ACC112 (cell line): ENCODE measurements around the gene MSMP.

Experiments
- H2AFZ ChIP-seq: fragments of 200-600 bp; sonication (generic); one replicate; pipeline ENCODE4 v1.6.0; 2017; ENCODE audit warnings: antibody characterized with exemption, low read length; ENCODE audit not compliant: unreplicated experiment
- H3K27ac ChIP-seq: fragments of 200-600 bp; sonication (generic); 2 replicates; pipeline ENCODE4 v1.5.1; 2014; ENCODE audit warnings: low read depth, mild to moderate bottlenecking, antibody characterized with exemption, low read length, moderate library complexity
- H3K27me3 ChIP-seq: fragments of 200-600 bp; sonication (generic); 2 replicates; pipeline ENCODE4 v1.6.1; 2014; ENCODE audit warnings: mild to moderate bottlenecking, antibody characterized with exemption, low read length, moderate library complexity, mixed read lengths; ENCODE audit not compliant: insufficient read depth
- H3K36me3 ChIP-seq: fragments of 200-600 bp; sonication (generic); 2 replicates; pipeline ENCODE4 v1.6.1; 2016; ENCODE audit warnings: mild to moderate bottlenecking, antibody characterized with exemption, low read length, moderate library complexity, mixed read lengths; ENCODE audit not compliant: insufficient read depth
- H3K4me1 ChIP-seq: fragments of 200-600 bp; sonication (generic); one replicate; pipeline ENCODE4 v1.6.1; 2016; ENCODE audit warnings: low read length, mixed read lengths; ENCODE audit not compliant: insufficient read depth, unreplicated experiment, control insufficient read depth
- H3K4me3 ChIP-seq: fragments of 200-600 bp; sonication (generic); 2 replicates; pipeline ENCODE4 v1.5.1; 2014; ENCODE audit warnings: mild to moderate bottlenecking, low read depth, low read length
- H3K79me2 ChIP-seq: fragments of 200-600 bp; sonication (generic); one replicate; pipeline ENCODE4 v1.6.0; 2016; ENCODE audit warnings: low read length; ENCODE audit not compliant: control insufficient read depth, unreplicated experiment, insufficient read depth

Gene MSMP

GRCh38 chr9:35771534-35771933 lies 17.5 kb upstream of the MSMP start:
- no peaks in the 10 kb centered on the region for H3K27me3 ChIP-seq
- no peaks in the 10 kb centered on the region for H3K36me3 ChIP-seq
- H3K27ac ChIP-seq = 0 out of 2 replicates have a peak overlapping the region, but pooled peaks have one; percentile 6
- no peak overlapping the region for H3K4me3 ChIP-seq
- no peak overlapping the region for H2AFZ ChIP-seq
- peaks cover 20% of the 10 kb centered on the region for H3K4me1 ChIP-seq
- no peaks in the 10 kb centered on the region for H3K79me2 ChIP-seq

- H3K4me1 ChIP-seq = peaks cover 20% of the 10 kb centered on the region
- no peaks in the 10 kb centered on the region for H3K27me3 ChIP-seq
- no peak overlapping the region for H3K4me3 ChIP-seq
- no peak overlapping the region for H2AFZ ChIP-seq
- no peaks in the 10 kb centered on the region for H3K79me2 ChIP-seq
- H3K36me3 ChIP-seq = no peaks in the 10 kb centered on the region
- H3K27ac ChIP-seq = 0 out of 2 replicates have a peak overlapping the region, but pooled peaks have one; percentile 6
Measured at GRCh38 chr9:35771075-35771433, 17.0 kb upstream of the MSMP start.

GRCh38 chr9:35769763-35770162 lies 15.7 kb upstream of the MSMP start:
- no peak overlapping the region for H2AFZ ChIP-seq
- no peak overlapping the region for H3K27ac ChIP-seq
- H3K4me1 ChIP-seq = peaks cover 20% of the 10 kb centered on the region
- no peaks in the 10 kb centered on the region for H3K36me3 ChIP-seq
- H3K4me3 ChIP-seq = no peak overlapping the region
- H3K79me2 ChIP-seq = no peaks in the 10 kb centered on the region
- H3K27me3 ChIP-seq = no peaks in the 10 kb centered on the region

- Histone ChIP-seq H3K27me3 (no peaks in the 10 kb centered on the region), H3K4me3 (no peak overlapping the region), H3K27ac (no peak overlapping the region), H3K36me3 (no peaks in the 10 kb centered on the region), H2AFZ (no peak overlapping the region), H3K79me2 (no peaks in the 10 kb centered on the region), H3K4me1 (peaks cover 20% of the 10 kb centered on the region)
Measured at GRCh38 chr9:35767458-35767857, 13.4 kb upstream of the MSMP start.

GRCh38 chr9:35766997-35767396 lies 12.9 kb upstream of the MSMP start:
- Histone ChIP-seq H3K27me3 (no peaks in the 10 kb centered on the region), H3K79me2 (no peaks in the 10 kb centered on the region), H2AFZ (no peak overlapping the region), H3K4me3 (no peak overlapping the region), H3K27ac (no peak overlapping the region), H3K36me3 (no peaks in the 10 kb centered on the region), H3K4me1 (peaks cover 17% of the 10 kb centered on the region)

- no peak overlapping the region for H3K27ac ChIP-seq
- no peaks in the 10 kb centered on the region for H3K79me2 ChIP-seq
- H3K4me3 ChIP-seq = no peak overlapping the region
- H3K4me1 ChIP-seq = peaks cover 13% of the 10 kb centered on the region
- H3K27me3 ChIP-seq = no peaks in the 10 kb centered on the region
- H3K36me3 ChIP-seq = no peaks in the 10 kb centered on the region
- H2AFZ ChIP-seq = no peak overlapping the region
Measured at GRCh38 chr9:35763803-35764202, 9.7 kb upstream of the MSMP start.

GRCh38 chr9:35763181-35763580 lies 9.1 kb upstream of the MSMP start:
- H3K4me1 ChIP-seq = peaks cover 16% of the 10 kb centered on the region
- no peaks in the 10 kb centered on the region for H3K27me3 ChIP-seq
- no peaks in the 10 kb centered on the region for H3K79me2 ChIP-seq

GRCh38 chr9:35760651-35761050 lies 6.6 kb upstream of the MSMP start:
- Histone ChIP-seq H3K27ac (peak overlapping the region; percentile 23), H3K36me3 (no peaks in the 10 kb centered on the region), H3K4me3 (no peak overlapping the region), H3K27me3 (no peaks in the 10 kb centered on the region), H3K79me2 (no peaks in the 10 kb centered on the region), H2AFZ (no peak overlapping the region), H3K4me1 (peaks cover 24% of the 10 kb centered on the region)

More at GRCh38 chr9:35763181-35763580, 9.1 kb upstream of the MSMP start:
- Histone ChIP-seq H3K27ac (no peak overlapping the region), H3K4me3 (no peak overlapping the region), H2AFZ (no peak overlapping the region), H3K36me3 (no peaks in the 10 kb centered on the region)

GRCh38 chr9:35759795-35760194 lies 5.7 kb upstream of the MSMP start:
- Histone ChIP-seq H3K27me3 (no peaks in the 10 kb centered on the region), H2AFZ (no peak overlapping the region), H3K36me3 (0 out of 2 replicates have a peak, but pooled peaks cover 3% of the 10 kb centered on the region), H3K27ac (no peak overlapping the region), H3K79me2 (no peaks in the 10 kb centered on the region), H3K4me3 (no peak overlapping the region), H3K4me1 (peaks cover 24% of the 10 kb centered on the region)

- H3K27ac ChIP-seq = no peak overlapping the region
- no peaks in the 10 kb centered on the region for H3K79me2 ChIP-seq
- no peak overlapping the region for H3K4me3 ChIP-seq
Measured at GRCh38 chr9:35758475-35759050, 4.5 kb upstream of the MSMP start.

GRCh38 chr9:35757892-35758275 lies 3.8 kb upstream of the MSMP start:
- Histone ChIP-seq H3K27ac (no peak overlapping the region), H3K4me3 (no peak overlapping the region), H3K79me2 (no peaks in the 10 kb centered on the region)

More at GRCh38 chr9:35758475-35759050, 4.5 kb upstream of the MSMP start:
- Histone ChIP-seq H2AFZ (no peak overlapping the region), H3K36me3 (peaks cover 6% of the 10 kb centered on the region; the same call in 1 of the 2 replicates), H3K4me1 (peaks cover 24% of the 10 kb centered on the region), H3K27me3 (no peaks in the 10 kb centered on the region)

More at GRCh38 chr9:35757892-35758275, 3.8 kb upstream of the MSMP start:
- Histone ChIP-seq H3K4me1 (peaks cover 24% of the 10 kb centered on the region), H3K36me3 (peaks cover 9% of the 10 kb centered on the region; the same call in 1 of the 2 replicates), H3K27me3 (no peaks in the 10 kb centered on the region), H2AFZ (no peak overlapping the region)
